ENCODE results near the gene CD48. TPM values are rescaled to one million over a fixed set of nuclear protein-coding genes. Genes with fewer than 3 reads are reported as not detected.

Gene CD48, protein sequence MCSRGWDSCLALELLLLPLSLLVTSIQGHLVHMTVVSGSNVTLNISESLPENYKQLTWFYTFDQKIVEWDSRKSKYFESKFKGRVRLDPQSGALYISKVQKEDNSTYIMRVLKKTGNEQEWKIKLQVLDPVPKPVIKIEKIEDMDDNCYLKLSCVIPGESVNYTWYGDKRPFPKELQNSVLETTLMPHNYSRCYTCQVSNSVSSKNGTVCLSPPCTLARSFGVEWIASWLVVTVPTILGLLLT
- total RNA-seq = 0.30 and 0.68 TPM in 2 replicates
- not detected in 2 replicates for polyA plus RNA-seq

DNA sequence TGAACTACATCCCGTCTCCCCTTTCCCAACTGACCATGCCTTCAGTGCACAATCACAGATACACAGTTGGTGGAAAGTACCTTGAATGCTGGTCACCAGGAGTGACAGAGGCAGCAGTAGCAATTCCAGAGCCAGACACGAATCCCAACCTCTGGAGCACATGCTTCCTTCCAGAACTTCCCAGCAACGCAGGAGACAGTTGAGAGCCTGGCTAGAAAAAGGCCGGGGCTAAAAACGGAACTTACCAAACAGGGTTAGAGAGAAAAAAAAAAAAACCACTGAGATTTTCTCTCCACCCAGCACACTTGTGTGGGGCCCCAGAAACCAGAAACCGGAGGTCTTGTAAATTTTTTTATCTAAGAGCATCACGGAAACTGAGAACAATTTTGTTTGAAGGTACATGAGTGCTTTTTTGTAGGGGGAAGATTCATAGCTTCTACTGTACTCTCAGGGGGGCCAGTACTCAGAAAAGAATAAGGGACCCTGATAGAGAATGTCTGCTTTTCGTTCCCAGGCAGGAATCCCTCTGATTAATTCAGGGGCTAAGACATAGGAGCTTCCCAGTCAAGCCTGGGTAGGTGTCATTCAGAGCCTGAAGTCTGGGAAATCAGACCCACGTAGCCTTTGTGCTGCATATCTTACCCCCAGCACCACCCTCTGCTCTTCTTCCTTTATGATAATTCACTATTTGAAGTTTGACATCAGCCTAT, at the start of gene CD48:
TSS of gene CD48 (minus strand) at position 221 of the 710 bp plus-strand sequence. CDS start at position 162, 59 bp downstream.
- DNase-seq (ENCODE audit: low spot score) = no peak
- H2AFZ ChIP-seq = peak within 1 kb of the TSS; percentile 24
- H3K27ac ChIP-seq = no peak within 1 kb of the TSS
- H3K9me3 ChIP-seq (ENCODE audit: low read depth) = no peaks in the 10 kb centered on the region
- H3K4me1 ChIP-seq (ENCODE audit: insufficient read depth) = peaks cover 4% of the 10 kb centered on the region
- no peaks in the 10 kb centered on the region for H4K20me1 ChIP-seq (ENCODE audit: insufficient read depth, poor library complexity, severe bottlenecking)
- H3K79me2 ChIP-seq = no peaks in the 10 kb centered on the region
- no peaks in the 10 kb centered on the region for H3K36me3 ChIP-seq (replicated peaks; ENCODE audit: insufficient read depth, low read depth)
- H3K4me3 ChIP-seq = no peak within 1 kb of the TSS
- no peaks in the 10 kb centered on the region for H3K27me3 ChIP-seq
- WGBS (ENCODE audit: low lambda C conversion rate, missing lambda C conversion rate) = 49% methylated on average over 9 of the region's 9 CpGs
- peak within 1 kb of the TSS; percentile 27 for H3K4me2 ChIP-seq
- no peak for TF ChIP-seq EZH2phosphoT487 (IDR thresholded peaks at IDR 0.05; ENCODE audit: low read depth, severe bottlenecking, unreplicated experiment)
- no peak for TF ChIP-seq EZH2 (IDR thresholded peaks at IDR 0.05; ENCODE audit: borderline replicate concordance)
- TF ChIP-seq, protein P1, sequence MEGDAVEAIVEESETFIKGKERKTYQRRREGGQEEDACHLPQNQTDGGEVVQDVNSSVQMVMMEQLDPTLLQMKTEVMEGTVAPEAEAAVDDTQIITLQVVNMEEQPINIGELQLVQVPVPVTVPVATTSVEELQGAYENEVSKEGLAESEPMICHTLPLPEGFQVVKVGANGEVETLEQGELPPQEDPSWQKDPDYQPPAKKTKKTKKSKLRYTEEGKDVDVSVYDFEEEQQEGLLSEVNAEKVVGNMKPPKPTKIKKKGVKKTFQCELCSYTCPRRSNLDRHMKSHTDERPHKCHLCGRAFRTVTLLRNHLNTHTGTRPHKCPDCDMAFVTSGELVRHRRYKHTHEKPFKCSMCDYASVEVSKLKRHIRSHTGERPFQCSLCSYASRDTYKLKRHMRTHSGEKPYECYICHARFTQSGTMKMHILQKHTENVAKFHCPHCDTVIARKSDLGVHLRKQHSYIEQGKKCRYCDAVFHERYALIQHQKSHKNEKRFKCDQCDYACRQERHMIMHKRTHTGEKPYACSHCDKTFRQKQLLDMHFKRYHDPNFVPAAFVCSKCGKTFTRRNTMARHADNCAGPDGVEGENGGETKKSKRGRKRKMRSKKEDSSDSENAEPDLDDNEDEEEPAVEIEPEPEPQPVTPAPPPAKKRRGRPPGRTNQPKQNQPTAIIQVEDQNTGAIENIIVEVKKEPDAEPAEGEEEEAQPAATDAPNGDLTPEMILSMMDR (IDR thresholded peaks at IDR 0.05; ENCODE audit: poor library complexity) = no peak
- no peaks in the 10 kb centered on the region for H3K9me2 ChIP-seq (replicated peaks; ENCODE audit: insufficient read depth)

DNA sequence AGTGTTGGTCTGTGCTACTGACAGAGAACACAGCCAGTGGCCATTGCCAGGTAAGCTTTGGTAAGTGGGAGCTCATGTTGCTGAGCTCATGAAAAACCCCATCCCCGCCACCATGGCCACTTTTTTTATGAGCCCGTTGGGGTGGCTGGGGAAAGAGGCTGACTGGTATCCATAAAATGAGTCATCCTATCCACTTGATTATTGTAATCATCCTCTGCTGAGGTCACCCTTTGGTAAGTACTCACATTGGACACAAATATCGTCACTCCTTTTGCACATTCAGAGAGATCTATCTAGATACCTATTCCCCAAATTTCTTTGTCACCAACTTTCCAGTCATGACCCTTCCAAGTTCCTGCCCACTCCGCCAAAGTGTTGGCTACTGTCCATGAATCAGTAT, 49.4 kb upstream of the CD48 start:
- H3K4me1 ChIP-seq (ENCODE audit: insufficient read depth) = no peaks in the 10 kb centered on the region
- no peak for DNase-seq (ENCODE audit: low spot score)
- H3K4me2 ChIP-seq = no peak overlapping the region
- TF ChIP-seq EZH2 (IDR thresholded peaks at IDR 0.05; ENCODE audit: borderline replicate concordance) (no peak), EZH2phosphoT487 (IDR thresholded peaks at IDR 0.05; ENCODE audit: low read depth, severe bottlenecking, unreplicated experiment) (no peak)
- TF ChIP-seq, protein P1 (IDR thresholded peaks at IDR 0.05; ENCODE audit: poor library complexity) = no peak
- no peaks in the 10 kb centered on the region for H3K9me3 ChIP-seq (ENCODE audit: low read depth)
- WGBS (ENCODE audit: low lambda C conversion rate, missing lambda C conversion rate) = 89% methylated on average over 4 of the region's 4 CpGs
- H3K27ac ChIP-seq = no peak overlapping the region
- H3K4me3 ChIP-seq = no peak overlapping the region
- no peak overlapping the region for H2AFZ ChIP-seq
- no peaks in the 10 kb centered on the region for H3K79me2 ChIP-seq
- H4K20me1 ChIP-seq (ENCODE audit: insufficient read depth, poor library complexity, severe bottlenecking) = no peaks in the 10 kb centered on the region
- H3K36me3 ChIP-seq (replicated peaks; ENCODE audit: insufficient read depth, low read depth) = no peaks in the 10 kb centered on the region
- no peaks in the 10 kb centered on the region for H3K27me3 ChIP-seq
- no peaks in the 10 kb centered on the region for H3K9me2 ChIP-seq (replicated peaks; ENCODE audit: insufficient read depth)

DNA sequence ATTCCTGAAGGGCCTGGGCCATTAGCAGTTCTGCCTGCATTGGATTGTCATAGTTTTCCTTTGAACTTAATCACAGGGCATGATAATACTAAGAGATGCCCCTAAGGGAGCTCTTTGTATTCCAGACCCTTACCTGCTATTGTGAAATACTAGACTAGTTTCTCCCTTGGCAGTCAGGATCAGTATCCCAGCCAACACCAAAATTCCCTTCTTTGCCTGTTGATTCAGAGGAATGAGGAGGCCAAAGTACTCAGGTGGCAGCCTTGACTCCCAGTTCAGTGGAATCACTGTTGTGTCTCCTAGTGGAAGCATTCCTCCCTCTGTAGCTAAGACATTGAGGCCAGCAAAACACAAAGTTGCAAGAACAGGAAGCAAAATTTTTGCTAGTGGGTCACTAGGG, 48.1 kb upstream of the CD48 start:
- H3K9me3 ChIP-seq (ENCODE audit: low read depth) = no peaks in the 10 kb centered on the region
- no peak for DNase-seq (ENCODE audit: low spot score)
- no peak overlapping the region for H3K27ac ChIP-seq
- TF ChIP-seq EZH2phosphoT487 (IDR thresholded peaks at IDR 0.05; ENCODE audit: low read depth, severe bottlenecking, unreplicated experiment) (no peak), EZH2 (IDR thresholded peaks at IDR 0.05; ENCODE audit: borderline replicate concordance) (no peak)
- TF ChIP-seq, protein P1 (IDR thresholded peaks at IDR 0.05; ENCODE audit: poor library complexity) = no peak
- no peaks in the 10 kb centered on the region for H3K36me3 ChIP-seq (replicated peaks; ENCODE audit: insufficient read depth, low read depth)
- no peak overlapping the region for H2AFZ ChIP-seq
- H3K4me1 ChIP-seq (ENCODE audit: insufficient read depth) = no peaks in the 10 kb centered on the region
- H3K27me3 ChIP-seq = no peaks in the 10 kb centered on the region
- no peaks in the 10 kb centered on the region for H3K9me2 ChIP-seq (replicated peaks; ENCODE audit: insufficient read depth)
- H3K4me2 ChIP-seq = no peak overlapping the region
- no peak overlapping the region for H3K4me3 ChIP-seq
- H4K20me1 ChIP-seq (ENCODE audit: insufficient read depth, poor library complexity, severe bottlenecking) = no peaks in the 10 kb centered on the region
- H3K79me2 ChIP-seq = no peaks in the 10 kb centered on the region
